Stromal cell of bone marrow (primary cell): ENCODE data around the gene LMBRD2.
"Not testable (repeated sequence)": the region's sequence is repeated elsewhere in the genome, so short reads cannot be mapped to it uniquely, and the experiment has no call there.

Experiments
- DNase-seq: peaks from one replicate; pipeline ENCODE4 v3.0.0-alpha.2; 2012; ENCODE audit warnings: low read depth

The LMBRD2 gene

GRCh38 chr5:36161361-36161760 is 9.7 kb upstream of the LMBRD2 start:
- DNase-seq = no peak

GRCh38 chr5:36160617-36161016 is 8.9 kb upstream of the LMBRD2 start:
- no peak for DNase-seq

GRCh38 chr5:36158144-36158543 is 6.5 kb upstream of the LMBRD2 start:
- DNase-seq = no peak

GRCh38 chr5:36156619-36157018 is 4.9 kb upstream of the LMBRD2 start:
- DNase-seq = peak; percentile 6

GRCh38 chr5:36156121-36156601 is 4.5 kb upstream of the LMBRD2 start:
- no peak for DNase-seq

GRCh38 chr5:36155291-36155690 is 3.6 kb upstream of the LMBRD2 start:
- no peak for DNase-seq

- no peak for DNase-seq
Observed at GRCh38 chr5:36153726-36154125, 2.0 kb upstream of the LMBRD2 start.

- DNase-seq = no peak
Observed at GRCh38 chr5:36153298-36153677, 1.6 kb upstream of the LMBRD2 start.

GRCh38 chr5:36152324-36153297 is 924 bp upstream of the LMBRD2 start:
- no peak for DNase-seq

GRCh38 chr5:36150676-36151433 is 832 bp downstream of the LMBRD2 start:
- DNase-seq = peak; percentile 22

- DNase-seq = no peak
Observed at GRCh38 chr5:36147681-36148080, 4.0 kb downstream of the LMBRD2 start.

GRCh38 chr5:36146390-36146789 is 5.3 kb downstream of the LMBRD2 start:
- DNase-seq = no peak

GRCh38 chr5:36145311-36145710 is 6.4 kb downstream of the LMBRD2 start:
- DNase-seq = no peak

- no peak for DNase-seq
Observed at GRCh38 chr5:36138900-36139683, 12.6 kb downstream of the LMBRD2 start.

- DNase-seq = no peak
Observed at GRCh38 chr5:36136581-36136980, 15.1 kb downstream of the LMBRD2 start.

- no peak for DNase-seq
Observed at GRCh38 chr5:36135988-36136387, 15.7 kb downstream of the LMBRD2 start.

- not testable (repeated sequence) for DNase-seq
Observed at GRCh38 chr5:36133009-36133408, 18.7 kb downstream of the LMBRD2 start.

GRCh38 chr5:36129666-36130065 is 22.0 kb downstream of the LMBRD2 start:
- DNase-seq = not testable (repeated sequence)

- DNase-seq = no peak
Observed at GRCh38 chr5:36128795-36129194, 22.9 kb downstream of the LMBRD2 start.

GRCh38 chr5:36125868-36126267 is 25.8 kb downstream of the LMBRD2 start:
- DNase-seq = no peak

- DNase-seq = no peak
Observed at GRCh38 chr5:36111238-36111637, 40.4 kb downstream of the LMBRD2 start.
